ENCODE data around the gene MERTK.
"Not testable (repeated sequence)": the region's sequence is repeated elsewhere in the genome, so short reads cannot be mapped to it uniquely, and the experiment has no call there.

The MERTK gene

DNA sequence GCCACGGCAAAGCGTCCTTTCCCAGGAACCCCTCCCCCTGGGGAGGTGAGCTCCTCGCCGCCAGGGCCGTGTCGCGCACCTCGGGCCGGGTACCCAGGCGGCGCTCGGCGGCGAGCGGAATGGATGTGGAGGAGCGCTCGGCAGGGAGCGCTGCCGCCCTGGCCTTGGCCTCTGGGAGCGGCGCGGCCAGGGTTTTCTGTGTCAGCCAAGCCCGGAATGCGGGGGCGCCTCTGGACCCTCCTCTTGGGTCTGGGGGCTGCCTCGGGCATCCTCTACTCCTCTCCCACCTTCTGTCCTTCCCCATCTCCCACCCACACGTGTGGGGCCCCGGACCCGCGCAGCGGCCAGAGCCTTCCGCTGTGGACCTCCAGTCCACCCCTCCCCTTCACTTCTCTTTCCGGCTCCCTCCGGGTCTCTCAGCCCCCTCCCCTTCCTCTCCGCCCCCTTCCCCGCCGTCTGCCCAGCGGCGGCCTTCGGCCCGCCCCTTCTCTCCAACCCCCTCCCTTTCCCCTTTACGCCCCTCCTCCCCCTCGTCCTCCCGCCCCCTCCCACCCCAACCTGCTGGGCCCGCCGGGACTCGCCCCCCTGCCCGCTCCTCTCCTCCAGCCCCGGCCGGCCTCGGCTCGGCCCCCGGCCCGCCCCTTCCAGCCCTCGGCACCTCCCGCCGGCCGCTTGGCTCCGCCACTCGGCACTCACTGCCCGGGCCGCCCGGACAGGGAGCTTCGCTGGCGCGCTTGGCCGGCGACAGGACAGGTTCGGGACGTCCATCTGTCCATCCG is at the start of gene MERTK:
TSS of gene MERTK (plus strand) at position 684 of the 779 bp plus-strand sequence. CDS start 129 bp downstream, outside the sequence.
- peak; percentile 94 for DNase-seq
- Histone ChIP-seq H3K36me3 (no peaks in the 10 kb centered on the region), H3K27me3 (ENCODE audit: insufficient read depth, low read depth, severe bottlenecking) (peaks cover 16% of the 10 kb centered on the region), H3K9me3 (ENCODE audit: severe bottlenecking) (no peaks in the 10 kb centered on the region), H3K27ac (peak within 1 kb of the TSS; percentile 71), H3K4me3 (ENCODE audit: low read depth, low read length) (peak within 1 kb of the TSS; percentile 85)
- TF ChIP-seq, protein P1, sequence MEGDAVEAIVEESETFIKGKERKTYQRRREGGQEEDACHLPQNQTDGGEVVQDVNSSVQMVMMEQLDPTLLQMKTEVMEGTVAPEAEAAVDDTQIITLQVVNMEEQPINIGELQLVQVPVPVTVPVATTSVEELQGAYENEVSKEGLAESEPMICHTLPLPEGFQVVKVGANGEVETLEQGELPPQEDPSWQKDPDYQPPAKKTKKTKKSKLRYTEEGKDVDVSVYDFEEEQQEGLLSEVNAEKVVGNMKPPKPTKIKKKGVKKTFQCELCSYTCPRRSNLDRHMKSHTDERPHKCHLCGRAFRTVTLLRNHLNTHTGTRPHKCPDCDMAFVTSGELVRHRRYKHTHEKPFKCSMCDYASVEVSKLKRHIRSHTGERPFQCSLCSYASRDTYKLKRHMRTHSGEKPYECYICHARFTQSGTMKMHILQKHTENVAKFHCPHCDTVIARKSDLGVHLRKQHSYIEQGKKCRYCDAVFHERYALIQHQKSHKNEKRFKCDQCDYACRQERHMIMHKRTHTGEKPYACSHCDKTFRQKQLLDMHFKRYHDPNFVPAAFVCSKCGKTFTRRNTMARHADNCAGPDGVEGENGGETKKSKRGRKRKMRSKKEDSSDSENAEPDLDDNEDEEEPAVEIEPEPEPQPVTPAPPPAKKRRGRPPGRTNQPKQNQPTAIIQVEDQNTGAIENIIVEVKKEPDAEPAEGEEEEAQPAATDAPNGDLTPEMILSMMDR (IDR thresholded peaks at IDR 0.05; ENCODE audit: low read depth, low read length), result peak; percentile 66

DNA sequence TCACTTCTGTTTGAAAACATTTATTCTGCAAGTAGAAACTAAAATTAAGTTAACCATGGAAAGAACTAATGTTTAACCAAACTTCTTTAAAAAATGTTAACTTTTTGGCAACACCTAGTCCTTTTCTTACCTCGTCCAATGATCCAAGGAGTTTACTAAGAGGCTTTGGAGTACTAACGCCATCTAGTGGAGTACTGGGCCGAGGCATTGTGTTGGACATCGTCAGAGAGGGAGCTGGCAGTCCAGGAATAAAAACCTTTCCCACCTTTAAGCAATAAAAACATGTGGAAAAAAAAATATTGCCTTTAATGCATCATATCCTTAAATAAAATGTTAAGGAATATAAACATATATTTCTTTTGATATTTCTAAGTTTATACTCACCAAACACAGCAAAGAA is 47.8 kb upstream of the MERTK start:
- not testable (repeated sequence) for H3K27ac ChIP-seq; H3K9me3 ChIP-seq (ENCODE audit: severe bottlenecking); H3K27me3 ChIP-seq (ENCODE audit: insufficient read depth, low read depth, severe bottlenecking); H3K36me3 ChIP-seq; H3K4me3 ChIP-seq (ENCODE audit: low read depth, low read length)
- TF ChIP-seq, protein P1 (IDR thresholded peaks at IDR 0.05; ENCODE audit: low read depth, low read length), result peak; percentile 26; the same call in 1 of the 2 replicates
- DNase-seq, result peak; percentile 40

DNA sequence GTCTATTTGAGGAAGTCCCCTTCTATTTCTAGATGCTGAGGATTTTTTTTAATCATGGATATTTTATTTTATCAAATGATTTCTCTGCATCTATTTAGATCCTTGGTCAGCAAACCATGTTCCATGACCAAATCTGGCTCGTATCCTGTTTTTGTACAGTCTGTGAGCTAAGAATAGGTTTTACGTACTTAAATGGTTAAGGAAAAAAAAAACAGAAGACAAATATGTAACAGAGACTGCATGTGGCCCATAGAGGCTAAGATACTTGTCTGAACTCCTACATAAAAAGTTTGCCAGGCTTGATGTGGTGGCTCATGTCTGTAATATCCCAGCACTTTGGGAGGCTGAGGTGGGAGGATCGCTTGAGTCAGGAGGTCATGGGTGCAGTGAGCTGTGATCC is 45.9 kb upstream of the MERTK start:
- not testable (repeated sequence) for H3K36me3 ChIP-seq; H3K9me3 ChIP-seq (ENCODE audit: severe bottlenecking); H3K4me3 ChIP-seq (ENCODE audit: low read depth, low read length); H3K27ac ChIP-seq; DNase-seq; H3K27me3 ChIP-seq (ENCODE audit: insufficient read depth, low read depth, severe bottlenecking)

DNA sequence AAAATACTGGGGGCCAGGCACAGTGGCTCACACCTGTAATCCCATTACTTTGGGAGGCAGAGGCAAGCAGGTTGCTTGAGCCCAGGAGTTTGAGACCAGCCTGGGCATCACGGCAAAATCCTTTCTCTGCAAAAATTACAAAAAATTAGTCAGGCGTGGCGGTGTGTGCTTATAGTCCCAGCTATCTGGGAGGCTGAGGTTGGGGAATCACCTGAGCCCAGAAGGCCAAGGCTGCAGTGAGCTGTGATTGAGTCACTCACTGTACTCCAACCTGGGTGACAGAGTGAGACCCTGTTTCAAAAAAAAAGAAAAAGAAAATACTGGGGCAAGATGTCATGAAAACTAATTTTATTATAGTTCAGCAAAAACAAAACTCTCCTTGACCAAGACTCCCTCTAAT is 38.4 kb upstream of the MERTK start:
- H3K4me3 ChIP-seq (ENCODE audit: low read depth, low read length); H3K9me3 ChIP-seq (ENCODE audit: severe bottlenecking); H3K27me3 ChIP-seq (ENCODE audit: insufficient read depth, low read depth, severe bottlenecking); H3K36me3 ChIP-seq; DNase-seq; H3K27ac ChIP-seq: not testable (repeated sequence)

DNA sequence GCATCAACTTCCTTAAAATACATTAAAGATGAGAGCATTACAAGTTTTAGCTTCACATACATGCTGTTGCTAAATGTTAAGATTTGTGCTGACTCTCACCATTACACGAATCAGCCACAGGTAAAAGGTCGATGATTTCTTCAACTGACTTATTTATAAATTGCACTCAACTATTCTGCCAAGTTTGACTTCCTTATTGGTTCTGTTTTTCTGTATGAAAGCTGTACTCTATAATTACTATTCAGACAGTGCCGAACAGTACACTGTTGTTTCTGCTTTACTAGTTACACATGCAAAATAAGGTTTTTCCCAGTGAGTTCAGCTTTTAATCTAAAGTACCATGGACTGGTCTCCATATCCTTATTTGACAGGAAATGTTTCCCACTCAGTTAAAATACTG is 33.3 kb upstream of the MERTK start:
- H3K36me3 ChIP-seq, result not testable (repeated sequence)

DNA sequence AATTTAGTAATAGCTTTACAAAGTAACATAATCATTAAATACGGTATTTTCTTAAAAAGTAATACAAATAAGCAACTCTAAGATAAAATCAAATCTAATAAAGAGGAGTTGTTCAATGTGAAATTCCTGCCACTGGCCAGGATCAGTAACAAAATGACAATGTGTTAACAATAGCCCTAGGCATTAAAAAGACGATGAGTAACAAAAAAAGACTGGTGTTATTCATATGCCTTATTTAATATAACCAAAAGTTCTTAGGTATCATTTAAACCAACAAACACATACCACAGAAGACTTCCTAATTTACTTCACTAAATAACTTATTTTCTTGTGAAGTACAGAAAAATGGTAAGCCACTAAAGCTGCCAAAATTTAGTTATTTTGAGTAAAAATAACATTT is 25.6 kb upstream of the MERTK start:
- H3K27ac ChIP-seq; DNase-seq; H3K4me3 ChIP-seq (ENCODE audit: low read depth, low read length); H3K36me3 ChIP-seq; H3K27me3 ChIP-seq (ENCODE audit: insufficient read depth, low read depth, severe bottlenecking); H3K9me3 ChIP-seq (ENCODE audit: severe bottlenecking): not testable (repeated sequence)

More for the DNA sequence above, 33.3 kb upstream of the MERTK start:
- not testable (repeated sequence) for DNase-seq; H3K27me3 ChIP-seq (ENCODE audit: insufficient read depth, low read depth, severe bottlenecking); H3K9me3 ChIP-seq (ENCODE audit: severe bottlenecking); H3K4me3 ChIP-seq (ENCODE audit: low read depth, low read length); H3K27ac ChIP-seq

DNA sequence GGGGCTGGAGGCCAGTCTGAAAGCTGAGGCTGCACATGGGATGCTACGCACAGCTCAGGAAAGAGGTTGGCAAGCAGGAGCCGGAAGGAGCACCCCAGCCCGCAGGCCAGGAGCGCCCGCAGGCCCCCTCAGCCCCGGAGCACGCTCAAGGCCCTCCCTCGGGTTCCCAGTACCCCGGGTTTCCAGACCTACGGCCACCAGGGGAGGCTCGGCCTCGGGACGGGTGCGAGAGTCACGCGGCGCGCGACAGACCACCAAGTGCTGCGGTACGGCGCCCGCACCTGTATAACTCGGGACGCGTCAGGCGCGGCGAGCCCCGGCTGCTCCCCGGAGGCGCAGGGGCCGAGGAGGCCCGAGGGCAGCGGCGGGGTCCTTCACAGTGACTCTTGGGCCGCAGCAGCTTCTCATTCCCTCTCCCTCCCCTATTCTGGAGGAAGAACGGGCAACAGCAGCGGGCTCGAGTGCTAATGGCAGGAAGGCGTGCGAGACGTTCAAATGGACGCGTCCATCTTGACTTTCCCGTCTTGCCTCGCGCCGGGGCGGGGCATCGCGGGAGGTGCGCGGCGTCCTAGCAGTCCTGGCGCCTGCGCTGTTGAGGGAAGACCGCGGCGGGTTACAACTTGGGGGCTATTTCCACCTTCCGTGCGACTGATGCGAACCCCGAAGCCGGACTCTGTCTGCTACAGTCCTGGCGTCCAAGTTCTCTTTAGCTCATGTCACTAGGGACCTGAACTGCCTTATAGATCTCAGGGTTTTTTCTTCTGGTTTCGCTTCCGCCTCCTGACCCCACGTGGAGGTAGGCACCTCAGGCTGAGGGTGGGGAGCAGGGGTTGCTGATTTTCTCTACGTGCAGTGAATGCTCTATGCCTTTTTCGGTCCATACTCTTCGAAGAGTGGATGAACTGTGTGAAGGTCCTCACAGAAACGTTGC is 14.5 kb upstream of the MERTK start, which contains the start of gene ANAPC1:
TSS of gene ANAPC1 (minus strand) at position 533 of the 931 bp plus-strand sequence. CDS start 3,368 bp downstream, outside the sequence.
- Histone ChIP-seq H3K27me3 (ENCODE audit: insufficient read depth, low read depth, severe bottlenecking) (no peaks in the 10 kb centered on the region), H3K27ac (peak within 1 kb of the TSS; percentile 85), H3K36me3 (no peaks in the 10 kb centered on the region), H3K9me3 (ENCODE audit: severe bottlenecking) (no peaks in the 10 kb centered on the region), H3K4me3 (ENCODE audit: low read depth, low read length) (peak within 1 kb of the TSS; percentile 65)
- peak; percentile 89 for DNase-seq
- TF ChIP-seq, protein P1 (IDR thresholded peaks at IDR 0.05; ENCODE audit: low read depth, low read length), result no peak
